Hematopoietic multipotent progenitor cell treated with erythropoietin and hydrocortisone succinate and interleukin-3 and kit ligand, for 4 days (in vitro differentiated cells): ENCODE measurements around the gene C1QTNF12.

Experiments used
- DNase-seq: peaks from one replicate; pipeline ENCODE4 v3.0.0-alpha.2; 2015

The C1QTNF12 gene

GRCh38 chr1:1246577-1247340, at the start of gene C1QTNF12:
Gene C1QTNF12 (minus strand): TSS chr1:1246722. CDS start chr1:1246690, 32 bp downstream.
- DNase-seq, result peak; percentile 27

- no peak for DNase-seq
Measured at GRCh38 chr1:1295154-1295923, 48.8 kb upstream of the C1QTNF12 start.

GRCh38 chr1:1294250-1294890, 47.8 kb upstream of the C1QTNF12 start:
- DNase-seq, result no peak

- peak; percentile 24 for DNase-seq
Measured at GRCh38 chr1:1293263-1294249, 47.0 kb upstream of the C1QTNF12 start.

GRCh38 chr1:1292851-1293250, 46.3 kb upstream of the C1QTNF12 start:
- DNase-seq, result no peak

- no peak for DNase-seq
Measured at GRCh38 chr1:1292442-1292779, 45.9 kb upstream of the C1QTNF12 start.

GRCh38 chr1:1291548-1292441, 45.3 kb upstream of the C1QTNF12 start:
- DNase-seq, result peak; percentile 80

- no peak for DNase-seq
Measured at GRCh38 chr1:1291023-1291528, 44.6 kb upstream of the C1QTNF12 start.

- peak; percentile 72 for DNase-seq
Measured at GRCh38 chr1:1290238-1290731, 43.8 kb upstream of the C1QTNF12 start.

GRCh38 chr1:1287288-1288110, 41.0 kb upstream of the C1QTNF12 start:
- DNase-seq, result no peak

GRCh38 chr1:1286313-1287261, 40.1 kb upstream of the C1QTNF12 start:
- DNase-seq, result no peak

GRCh38 chr1:1285611-1286311, 39.2 kb upstream of the C1QTNF12 start:
- DNase-seq, result no peak

- no peak for DNase-seq
Measured at GRCh38 chr1:1285102-1285571, 38.6 kb upstream of the C1QTNF12 start.

- DNase-seq, result no peak
Measured at GRCh38 chr1:1284221-1285101, 37.9 kb upstream of the C1QTNF12 start.

GRCh38 chr1:1283821-1284220, 37.3 kb upstream of the C1QTNF12 start:
- peak; percentile 48 for DNase-seq

GRCh38 chr1:1282998-1283397, 36.5 kb upstream of the C1QTNF12 start:
- peak; percentile 29 for DNase-seq
